Tibial nerve (tissue), 4 donors: ENCODE results near the gene TLX1. TPM values are rescaled to one million over a fixed set of nuclear protein-coding genes. Genes with fewer than 3 reads are reported as not detected.
A peak's percentile ranks its signal among the peaks of the same experiment; 100 is the strongest.

Source experiments
- DNase-seq, 2 donors: peaks; one replicate each; pipeline ENCODE4 v3.0.0-alpha.2; 2019; ENCODE audit warnings: low spot score in 2 of 2
- H3K27ac ChIP-seq, 4 donors: fragments of 200-600 bp; sonication (generic) in 3 of 4; one replicate each; pipeline ENCODE4 v1.5.1; 2017 to 2019; ENCODE audit warnings: mild to moderate bottlenecking in 1 of 4
- H3K27me3 ChIP-seq, 2 donors: fragments of 200-600 bp; sonication (generic) in 1 of 2; one replicate each; pipeline versions ENCODE4 v1.5.1 to v1.6.0; 2017 to 2019
- H3K36me3 ChIP-seq, 3 donors: fragments of 200-600 bp; sonication (generic); one replicate each; pipeline ENCODE4 v1.5.1; 2018 to 2019
- H3K4me1 ChIP-seq, 4 donors: fragments of 200-600 bp; sonication (generic) in 3 of 4; one replicate each; pipeline ENCODE4 v1.5.1; 2017 to 2019
- H3K4me3 ChIP-seq, 4 donors: fragments of 200-600 bp; sonication (generic) in 3 of 4; one replicate each; pipeline ENCODE4 v1.5.1; 2017 to 2019; ENCODE audit warnings: mild to moderate bottlenecking in 1 of 4, moderate library complexity in 1 of 4
- H3K9me3 ChIP-seq, 4 donors: fragments of 200-600 bp; sonication (generic) in 3 of 4; one replicate each; pipeline ENCODE4 v1.5.1; 2017 to 2019
- CTCF ChIP-seq, 5 experiments: fragments of 200-600 bp in 3 of 5; fragments of 450-650 bp in 2 of 5; sonication (generic) in 3 of 5; IDR thresholded peaks; one replicate each; pipeline ENCODE4 v1.5.1; 2016 to 2019; ENCODE audit warnings: antibody characterized with exemption in 5 of 5, mild to moderate bottlenecking in 3 of 5, moderate library complexity in 2 of 5
- EP300 ChIP-seq, 2 donors: sonication (generic); formaldehyde crosslinking; IDR thresholded peaks; one replicate each; pipeline ENCODE4 v1.6.1; 2017; ENCODE audit warnings: antibody characterized with exemption in 2 of 2, mild to moderate bottlenecking in 1 of 2
- POLR2A ChIP-seq, 2 donors: fragments of 450-650 bp; IDR thresholded peaks; one replicate each; pipeline ENCODE4 v1.6.1; 2017; ENCODE audit warnings: antibody characterized with exemption in 2 of 2, mild to moderate bottlenecking in 2 of 2, moderate library complexity in 2 of 2
- WGBS, 2 donors: methylation state at CpG; one replicate each; pipeline ENCODE4 v1.1.5; 2018; 5-methylcytosine and 5-hydroxymethylcytosine counted together
- total RNA-seq, 4 donors: library from RNA; depleted of rRNA; stranded (reverse); fragments of >200 nt; gene quantifications; one replicate each; pipeline ENCODE4 v1.1.0, GENCODE V29; 2016

Gene TLX1
- total RNA-seq, 4 donors from 2014 or later, result not detected

DNA sequence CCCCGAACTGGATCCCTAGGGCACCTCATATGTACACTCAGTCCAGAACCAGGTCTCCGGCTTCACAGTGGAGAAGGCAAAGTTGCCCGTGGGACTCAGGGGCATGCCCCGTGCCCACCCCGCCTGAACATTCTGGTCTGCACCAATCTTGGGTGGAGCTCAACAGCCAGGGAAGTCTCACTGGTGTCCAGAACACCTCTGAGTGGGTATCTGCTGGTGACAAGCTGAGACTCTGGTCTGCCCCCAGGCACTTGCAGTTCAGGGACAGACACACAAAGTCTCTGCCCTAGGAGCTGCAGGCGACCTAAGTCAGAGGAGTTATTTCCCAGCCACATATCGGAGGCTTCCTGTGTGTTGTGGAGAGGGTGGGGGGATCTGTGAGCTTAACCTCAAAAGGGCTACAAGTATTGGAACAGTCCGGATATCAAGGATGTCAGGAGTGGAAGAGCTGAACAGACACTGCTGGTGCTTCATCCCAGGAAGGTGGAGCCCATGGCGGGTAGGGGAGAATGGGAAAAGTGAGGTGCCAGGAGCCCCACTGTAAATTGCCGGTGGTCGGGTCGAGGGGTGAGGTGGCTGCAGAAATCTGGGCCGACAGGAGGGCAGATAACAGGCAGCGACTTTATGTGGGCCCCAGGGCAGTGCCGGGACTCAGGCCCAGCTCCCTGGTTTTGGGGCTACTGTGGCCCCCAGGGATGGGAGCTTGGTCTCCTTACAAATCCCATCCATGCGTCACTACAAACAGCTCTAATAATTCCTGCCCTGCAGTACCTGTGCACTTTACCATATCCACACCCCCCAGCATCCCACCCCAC, 8.6 kb upstream of the TLX1 start:
- TF ChIP-seq POLR2A (IDR thresholded peaks at IDR 0.05) (no peak), EP300 (IDR thresholded peaks at IDR 0.05) (no peak), CTCF (IDR thresholded peaks at IDR 0.05) (no peak)
- H3K4me1 ChIP-seq, result peaks cover 0 to 27% (median 21%) of the 10 kb centered on the region in 4 donors
- H3K36me3 ChIP-seq, result no peaks in the 10 kb centered on the region
- peaks cover 0 to 97% of the 10 kb centered on the region in 2 donors for H3K27me3 ChIP-seq
- no peak overlapping the region for H3K27ac ChIP-seq
- 31 to 40% methylated on average over 16 of the region's 16 CpGs for WGBS, 2 donors
- H3K9me3 ChIP-seq, result no peaks in the 10 kb centered on the region
- H3K4me3 ChIP-seq, result no peak overlapping the region
- no peak for DNase-seq

GRCh38 chr10:101123085-101123814, 7.8 kb upstream of the TLX1 start:
- Histone ChIP-seq H3K27me3 (peaks cover 0 to 98% of the 10 kb centered on the region in 2 donors), H3K4me3 (peak overlapping the region in 1 of 4 donors; percentile 26), H3K9me3 (no peaks in the 10 kb centered on the region), H3K4me1 (peaks cover 0 to 27% (median 21%) of the 10 kb centered on the region in 4 donors), H3K27ac (no peak overlapping the region), H3K36me3 (no peaks in the 10 kb centered on the region)
- DNase-seq, result no peak
- WGBS, 2 donors, result 2% methylated on average over 26 to 44 of the region's 58 CpGs
- TF ChIP-seq EP300 (IDR thresholded peaks at IDR 0.05) (no peak), POLR2A (IDR thresholded peaks at IDR 0.05) (no peak), CTCF (IDR thresholded peaks at IDR 0.05) (no peak)

GRCh38 chr10:101123815-101124617, 7.1 kb upstream of the TLX1 start:
- H3K36me3 ChIP-seq, result no peaks in the 10 kb centered on the region
- no peaks in the 10 kb centered on the region for H3K9me3 ChIP-seq
- DNase-seq, result no peak
- H3K27ac ChIP-seq, result no peak overlapping the region
- TF ChIP-seq CTCF (IDR thresholded peaks at IDR 0.05) (no peak), EP300 (IDR thresholded peaks at IDR 0.05) (no peak), POLR2A (IDR thresholded peaks at IDR 0.05) (no peak)
- peaks cover 0 to 100% of the 10 kb centered on the region in 2 donors for H3K27me3 ChIP-seq
- no peak overlapping the region for H3K4me3 ChIP-seq
- H3K4me1 ChIP-seq, result peaks cover 0 to 27% (median 21%) of the 10 kb centered on the region in 4 donors
- 19 to 25% methylated on average over 11 to 13 of the region's 13 CpGs for WGBS, 2 donors

- Histone ChIP-seq H3K4me3 (no peak overlapping the region), H3K4me1 (peaks cover 0 to 27% (median 21%) of the 10 kb centered on the region in 4 donors), H3K9me3 (no peaks in the 10 kb centered on the region), H3K27ac (no peak overlapping the region), H3K27me3 (peaks cover 0 to 100% of the 10 kb centered on the region in 2 donors), H3K36me3 (no peaks in the 10 kb centered on the region)
- DNase-seq, result no peak
- WGBS, 2 donors, result 60 to 72% methylated on average over 4 to 5 of the region's 5 CpGs
- TF ChIP-seq CTCF (IDR thresholded peaks at IDR 0.05) (no peak), POLR2A (IDR thresholded peaks at IDR 0.05) (no peak), EP300 (IDR thresholded peaks at IDR 0.05) (no peak)
These were observed 6.2 kb upstream of the TLX1 start for GRCh38 chr10:101124933-101125332.
